Fibroblast of the aortic adventitia (primary cell): ENCODE data around the gene LSM4. TPM values are rescaled to one million over a fixed set of nuclear protein-coding genes. Genes with fewer than 3 reads are reported as not detected.
"Not testable (repeated sequence)": the region's sequence is repeated elsewhere in the genome, so short reads cannot be mapped to it uniquely, and the experiment has no call there.

ENCODE experiments used
- DNase-seq: peaks from one replicate; pipeline ENCODE4 v3.0.0-alpha.2; 2010; ENCODE audit warnings: low read depth
- H3K4me3 ChIP-seq: 2 replicates; pipeline ENCODE4 v1.5.1; 2011; ENCODE audit warnings: low read depth, mild to moderate bottlenecking, control low read depth, low read length, moderate library complexity
- CTCF ChIP-seq: IDR thresholded peaks from 2 replicates; pipeline ENCODE4 v1.5.1; 2011; ENCODE audit warnings: mild to moderate bottlenecking, low read length, control low read depth, inconsistent platforms; ENCODE audit not compliant: insufficient read depth
- total RNA-seq: library from RNA; depleted of rRNA; stranded (reverse); fragments of >200 nt; gene quantifications from 2 replicates; pipeline ENCODE4 v1.2.3, GENCODE V29; 2012; ENCODE audit warnings: low replicate concordance

LSM4 gene
- total RNA-seq, 1 donor, result 113 TPM

- DNase-seq, result no peak
- H3K4me3 ChIP-seq, result no peak overlapping the region
- no peak for TF ChIP-seq CTCF
Observed at GRCh38 chr19:18332917-18333530, 10.1 kb upstream of the LSM4 start.

- H3K4me3 ChIP-seq, result no peak overlapping the region
- no peak for DNase-seq
- TF ChIP-seq CTCF, result no peak
Observed at GRCh38 chr19:18330868-18331267, 8.0 kb upstream of the LSM4 start.

GRCh38 chr19:18329035-18329376, 6.1 kb upstream of the LSM4 start:
- no peak for TF ChIP-seq CTCF
- peak overlapping the region; percentile 64 for H3K4me3 ChIP-seq
- DNase-seq, result no peak

GRCh38 chr19:18328340-18329034, 5.6 kb upstream of the LSM4 start:
- peak overlapping the region; percentile 64 for H3K4me3 ChIP-seq
- peak; percentile 99 for DNase-seq
- peak; percentile 98 for TF ChIP-seq CTCF

- no peak for TF ChIP-seq CTCF
- no peak overlapping the region for H3K4me3 ChIP-seq
- no peak for DNase-seq
Observed at GRCh38 chr19:18326772-18327171, 3.9 kb upstream of the LSM4 start.

- H3K4me3 ChIP-seq, DNase-seq: not testable (repeated sequence)
Observed at GRCh38 chr19:18324373-18324731, 1.5 kb upstream of the LSM4 start.

GRCh38 chr19:18322318-18322758, 538 bp downstream of the LSM4 start:
- peak; percentile 25 for TF ChIP-seq CTCF
- DNase-seq, result peak; percentile 72
- H3K4me3 ChIP-seq, result peak overlapping the region; percentile 83
